GM19328 (cell line): ENCODE results near the gene SLC22A16.

Experiments
- ATAC-seq: cut with Tn5 transposase; IDR thresholded peaks from one replicate; pipeline ENCODE4 v1.9.1; 2021; ENCODE audit warnings: mild to moderate bottlenecking, moderate library complexity; ENCODE audit not compliant: unreplicated experiment

The SLC22A16 gene

DNA sequence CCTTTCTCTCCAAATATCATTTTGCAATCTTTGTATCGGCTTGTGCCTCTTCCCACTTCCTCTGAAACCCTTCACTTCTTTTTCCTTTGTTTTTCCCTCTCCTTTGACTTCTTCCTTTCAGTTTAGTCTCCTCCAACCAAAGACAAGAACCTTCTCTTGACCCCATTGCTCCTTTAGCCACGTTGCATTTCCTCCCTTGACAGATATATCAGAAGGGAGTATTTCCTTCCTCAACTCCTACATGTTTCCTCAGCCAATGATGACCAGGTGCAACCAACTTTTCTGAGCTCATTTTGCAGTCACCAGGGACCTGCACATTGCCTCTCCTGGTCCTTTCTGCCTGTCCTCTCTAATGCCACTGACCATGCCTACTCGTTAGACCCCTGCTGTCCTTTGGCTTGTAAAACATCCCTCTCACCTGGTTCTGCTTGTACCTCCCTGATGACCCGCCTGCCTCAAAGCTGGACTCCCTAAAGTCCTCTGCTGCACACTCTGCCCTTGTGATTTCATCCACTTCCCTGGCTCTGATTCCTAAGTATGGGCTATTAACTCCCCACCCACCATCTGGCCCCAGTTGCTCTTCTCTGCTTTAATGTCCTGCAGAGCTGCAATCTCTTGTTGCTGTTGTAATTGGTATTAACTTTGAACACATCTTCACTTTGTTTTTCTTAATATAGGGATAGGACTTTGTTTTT lies 27.4 kb downstream of the SLC22A16 start:
- ATAC-seq = no peak

DNA sequence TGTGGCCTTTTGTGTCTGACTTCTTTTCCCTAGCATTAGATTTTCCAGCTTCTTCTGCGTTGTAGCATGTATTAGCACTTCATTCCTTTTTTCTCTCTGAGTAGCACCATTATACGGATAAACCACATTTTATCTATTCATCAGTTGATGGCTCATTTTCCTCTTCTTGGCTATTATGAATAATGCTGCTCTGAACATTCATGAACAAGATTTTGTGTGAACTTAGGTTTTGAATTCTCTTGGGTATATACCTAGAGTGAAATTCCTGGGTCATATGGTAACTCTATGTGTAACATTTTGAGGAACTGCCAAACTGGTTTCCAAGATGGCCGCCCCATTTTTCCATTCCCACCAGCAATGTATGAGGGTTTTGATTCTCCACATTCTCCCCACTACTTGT lies 28.7 kb downstream of the SLC22A16 start:
- ATAC-seq = no peak

DNA sequence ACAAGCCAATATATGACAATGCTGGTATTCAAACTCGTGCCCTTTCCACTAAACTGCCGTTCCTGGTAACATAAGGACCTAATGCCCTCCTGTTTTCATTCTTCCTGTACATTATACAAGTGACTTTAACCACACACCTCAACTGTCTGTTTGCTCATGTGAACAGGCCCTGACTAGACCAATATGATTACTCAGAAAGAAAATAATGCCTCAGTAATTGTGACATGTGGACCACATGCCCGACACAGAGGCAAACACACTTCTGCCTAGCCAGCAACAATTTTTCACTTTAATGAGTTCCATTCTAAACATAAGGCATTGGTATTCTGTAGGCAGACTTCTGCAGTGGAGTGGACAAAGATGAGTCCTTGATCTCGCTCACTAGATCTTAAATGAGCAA lies 30.0 kb downstream of the SLC22A16 start:
- ATAC-seq = no peak

DNA sequence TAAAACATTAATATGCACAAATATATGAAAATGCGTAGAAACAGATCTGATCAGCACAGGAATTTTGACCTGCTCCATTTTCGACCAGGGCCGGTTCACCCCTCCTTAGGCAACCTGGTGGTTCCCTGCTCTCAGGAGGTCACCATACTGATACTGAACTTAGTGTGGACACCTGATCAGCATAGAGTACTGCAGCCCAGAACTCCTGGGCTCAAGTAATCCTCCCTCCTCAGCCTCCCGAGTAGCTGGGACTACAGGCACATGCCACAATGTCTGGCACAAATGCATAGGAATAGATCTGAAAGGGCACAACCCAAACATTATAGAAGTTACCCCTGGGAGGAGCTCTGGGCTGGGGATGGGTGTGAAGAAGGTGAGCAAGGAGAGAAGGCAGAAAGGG lies 36.4 kb downstream of the SLC22A16 start:
- no peak for ATAC-seq

DNA sequence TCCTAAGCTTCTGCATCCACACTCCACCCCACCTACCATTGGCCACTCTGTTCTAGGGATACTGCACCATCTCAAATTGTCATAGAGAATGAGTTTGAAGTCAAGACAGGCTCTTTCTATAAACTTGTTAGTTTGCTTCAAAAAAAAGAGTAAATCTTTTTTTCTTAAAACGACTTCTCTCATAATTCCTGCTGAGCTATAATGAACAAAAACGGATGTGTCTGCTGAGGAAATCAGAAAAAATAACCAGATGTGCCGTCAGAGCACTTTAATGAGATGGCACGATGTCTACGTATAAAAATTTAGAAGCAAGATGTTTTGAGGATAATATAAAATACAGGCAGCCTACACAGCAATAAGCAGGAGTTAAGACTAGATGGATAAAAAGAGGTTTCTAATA lies 37.1 kb downstream of the SLC22A16 start:
- no peak for ATAC-seq

DNA sequence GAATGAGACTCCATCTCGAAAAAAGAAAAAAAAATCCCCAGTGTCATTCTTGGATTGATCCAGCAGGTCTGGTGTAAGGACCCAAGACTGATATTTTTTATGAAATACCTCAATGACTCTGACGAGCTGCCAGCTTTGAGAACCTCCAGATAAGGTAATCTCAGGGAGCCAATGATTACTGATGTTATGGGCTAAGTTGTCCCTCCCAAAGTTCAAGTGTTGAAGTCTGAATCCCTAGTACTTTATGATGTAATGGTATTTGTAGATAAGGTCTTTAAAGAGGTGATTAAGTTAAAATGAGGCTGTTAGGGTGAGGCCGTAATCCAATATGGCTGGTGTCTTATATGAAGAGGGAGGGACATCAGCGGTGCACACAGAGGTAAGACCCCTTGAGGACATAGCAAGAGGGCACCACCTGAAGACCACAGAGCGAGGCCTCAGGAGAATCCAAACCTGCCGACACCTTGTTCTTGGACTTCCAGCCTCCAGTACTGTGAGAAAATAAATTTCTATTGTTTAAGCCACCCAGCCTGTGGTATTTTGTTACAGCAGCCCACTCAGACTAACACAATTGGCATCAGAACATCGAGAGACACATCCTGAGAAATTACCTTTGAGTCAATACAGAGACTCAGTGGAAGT lies 41.3 kb downstream of the SLC22A16 start:
- ATAC-seq = no peak

DNA sequence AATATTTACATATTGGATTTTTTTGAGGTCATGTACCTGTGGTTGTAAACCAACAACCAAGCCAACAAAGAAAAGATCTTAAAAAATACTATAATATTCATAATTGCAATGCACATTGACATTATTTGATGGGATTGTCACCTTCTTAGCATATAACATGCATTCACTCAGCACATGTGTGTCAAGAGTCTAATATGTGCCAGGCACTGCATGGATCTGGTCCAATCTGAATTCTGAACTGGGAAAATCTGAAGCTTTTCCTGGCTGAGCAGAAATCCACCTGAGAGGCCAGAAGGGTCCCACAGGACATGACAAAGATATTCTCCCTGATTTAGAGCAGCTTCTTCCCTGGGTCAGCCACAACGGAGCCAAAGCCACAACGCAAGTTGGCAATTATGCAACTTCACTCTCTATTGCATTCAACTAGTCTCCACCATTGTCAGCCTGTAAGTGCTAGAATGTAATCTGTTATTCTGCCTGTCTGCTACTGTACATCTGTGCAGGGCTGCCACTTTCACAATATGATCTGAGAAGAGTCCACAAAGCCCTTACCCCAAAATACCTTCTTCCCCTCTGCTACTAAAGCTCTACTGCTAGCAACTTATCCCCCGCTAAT lies 44.0 kb downstream of the SLC22A16 start:
- no peak for ATAC-seq

DNA sequence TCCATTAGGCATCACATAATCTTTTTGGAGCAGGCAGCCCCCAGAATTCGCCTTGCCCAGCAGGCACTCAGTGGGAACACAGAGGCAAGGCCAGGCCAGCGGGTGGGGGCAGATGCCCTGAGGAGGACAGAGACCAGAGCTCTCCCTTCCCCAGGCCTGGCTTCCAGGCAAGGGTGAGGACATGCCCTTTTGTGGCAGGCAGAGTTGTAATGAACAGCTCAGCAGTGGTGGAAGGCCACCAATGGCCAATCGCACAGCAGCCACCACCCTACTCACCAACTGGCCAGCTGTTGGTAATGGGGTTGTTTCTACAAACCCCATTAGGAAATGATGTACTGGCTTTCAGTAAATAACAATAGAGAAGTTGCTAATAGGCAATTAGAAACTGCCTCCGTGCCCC lies 45.7 kb downstream of the SLC22A16 start:
- ATAC-seq = no peak

DNA sequence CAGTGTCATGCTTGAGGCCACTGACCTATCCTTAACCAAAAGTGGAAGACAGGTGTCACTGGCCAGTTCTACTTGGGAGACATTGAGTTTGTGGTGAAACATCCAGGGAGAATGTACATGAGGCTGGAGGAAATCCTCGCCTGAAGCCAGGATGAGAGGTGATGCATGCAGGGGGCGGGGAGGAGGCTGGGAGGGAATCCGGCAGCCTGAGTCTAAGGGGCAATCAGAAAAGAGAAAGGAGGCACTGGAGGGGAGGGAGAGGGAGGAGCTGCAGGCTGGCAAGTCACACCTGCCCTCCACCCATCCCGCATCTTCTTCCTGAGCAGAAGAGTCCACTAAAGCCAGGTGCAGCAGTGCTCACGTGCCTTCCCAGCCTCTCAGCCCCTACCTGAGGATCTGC lies 46.2 kb downstream of the SLC22A16 start:
- ATAC-seq = no peak

DNA sequence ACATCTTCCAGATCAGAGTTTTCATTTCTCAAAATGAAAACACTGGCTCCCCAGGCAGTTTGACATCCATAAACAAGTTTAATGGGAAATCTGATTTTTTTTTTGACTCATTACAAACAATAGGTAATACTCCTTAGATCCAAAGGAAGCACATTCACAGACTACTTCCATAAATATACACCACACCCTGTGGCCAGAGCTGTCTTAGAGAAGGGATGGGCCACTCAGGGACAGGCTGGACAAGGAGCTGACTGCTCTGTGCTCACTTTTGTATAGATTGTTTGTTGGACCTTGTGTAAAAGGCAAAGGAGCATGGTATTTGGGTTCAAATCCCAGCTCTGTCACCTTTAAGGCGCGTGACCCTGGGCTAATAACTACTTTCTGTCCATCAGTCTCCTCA lies 48.3 kb downstream of the SLC22A16 start:
- no peak for ATAC-seq

DNA sequence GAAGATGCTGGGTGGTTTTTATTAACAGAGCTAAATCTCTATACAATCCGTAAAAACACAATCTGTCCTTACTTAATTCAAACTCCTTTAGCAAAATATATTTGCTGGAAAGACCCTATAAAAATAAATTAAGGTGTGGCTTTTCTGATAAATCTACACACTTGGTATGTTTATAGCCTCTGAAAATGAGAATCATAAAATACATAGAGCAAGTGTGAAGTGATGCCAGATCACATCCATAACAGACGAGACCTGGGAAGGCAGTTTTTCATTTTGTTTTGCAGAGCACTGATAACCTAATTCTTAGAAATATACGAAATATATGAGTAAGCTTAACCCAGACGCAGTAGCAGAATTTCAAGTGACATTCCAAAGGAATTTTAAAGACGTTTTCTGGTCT lies 50.6 kb downstream of the SLC22A16 start:
- no peak for ATAC-seq

DNA sequence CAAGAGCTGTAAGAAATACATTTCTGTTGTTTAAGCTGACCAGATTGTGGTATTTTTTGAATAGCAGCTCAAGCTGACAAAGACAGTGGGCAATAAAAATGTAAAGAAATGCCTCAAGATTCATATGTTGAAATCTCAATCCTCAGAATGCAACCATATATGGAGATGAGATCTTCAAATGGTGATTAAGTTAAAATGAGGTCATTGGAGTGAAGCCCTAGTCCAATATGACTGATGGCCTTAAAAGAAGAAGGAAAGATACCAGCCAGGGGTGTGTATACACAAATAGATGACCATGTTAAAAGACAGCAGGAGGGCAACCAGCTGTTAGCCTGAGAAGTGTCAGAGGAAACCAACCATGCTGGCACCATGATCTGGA lies 54.0 kb downstream of the SLC22A16 start:
- no peak for ATAC-seq

DNA sequence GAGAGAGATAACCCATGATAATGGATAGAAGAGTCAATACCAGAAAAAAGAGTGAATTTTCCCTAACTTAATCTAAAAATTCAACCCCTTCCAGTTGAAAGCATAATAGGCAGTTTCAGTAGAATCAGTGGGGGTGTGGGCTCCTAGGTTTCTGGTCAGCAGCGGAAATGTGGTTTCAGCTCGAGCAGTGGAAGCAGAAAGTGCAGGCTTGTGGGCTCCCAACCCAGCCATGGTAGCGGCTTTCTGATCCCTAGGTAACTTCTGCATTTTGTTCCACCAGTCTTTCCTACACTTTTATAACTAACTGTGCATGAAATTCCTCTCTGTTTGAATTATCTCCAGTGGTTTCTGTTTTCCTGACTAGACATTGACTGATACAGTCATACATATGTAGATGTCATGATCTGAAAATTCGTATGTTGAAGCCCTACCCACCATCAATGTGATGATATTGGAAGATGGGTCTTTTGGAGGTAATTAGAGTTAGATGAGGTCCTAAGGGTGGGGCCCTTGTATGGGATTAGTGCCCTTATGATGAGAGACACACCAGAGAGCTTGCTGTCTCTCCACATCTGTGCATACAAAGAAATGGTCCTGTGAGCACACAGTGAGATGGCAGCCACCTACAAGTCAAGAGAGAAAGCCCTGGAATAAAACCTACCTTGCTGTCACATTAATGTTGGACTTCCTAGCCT lies 54.5 kb downstream of the SLC22A16 start:
- ATAC-seq = no peak

DNA sequence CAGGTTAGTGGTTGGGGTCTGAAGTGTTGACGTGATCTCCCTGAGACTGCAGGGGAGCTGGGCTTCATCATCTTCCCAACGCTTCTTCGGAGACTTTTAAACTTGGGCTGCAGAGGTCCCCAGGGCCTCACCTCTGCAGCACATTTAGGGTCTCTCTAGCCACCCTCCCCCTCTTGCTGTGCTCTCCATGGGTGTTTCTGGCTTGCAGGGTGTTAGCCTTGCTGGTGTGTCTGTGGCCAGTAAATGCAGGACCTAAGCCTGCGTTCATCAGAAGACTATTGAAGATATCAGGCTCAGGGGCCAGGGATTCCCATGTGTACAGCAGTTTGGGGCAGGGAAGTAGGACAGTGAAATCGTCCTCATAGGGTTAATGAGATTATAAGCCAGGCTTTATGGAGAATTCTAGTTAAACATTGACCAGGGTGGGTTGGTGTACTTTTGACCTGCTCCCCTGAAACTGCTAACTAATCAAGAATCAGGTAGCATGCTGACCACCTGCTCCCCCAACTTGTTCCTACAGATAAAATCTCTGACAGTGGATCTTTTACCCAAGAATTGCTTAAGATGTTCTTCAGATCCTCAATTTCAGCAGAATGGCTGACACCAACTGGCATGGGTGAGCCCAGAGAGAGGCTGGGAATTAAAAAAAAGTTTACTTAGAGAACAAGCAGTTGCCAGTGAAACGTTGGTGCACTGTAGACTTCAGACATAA lies 57.2 kb downstream of the SLC22A16 start:
- no peak for ATAC-seq

DNA sequence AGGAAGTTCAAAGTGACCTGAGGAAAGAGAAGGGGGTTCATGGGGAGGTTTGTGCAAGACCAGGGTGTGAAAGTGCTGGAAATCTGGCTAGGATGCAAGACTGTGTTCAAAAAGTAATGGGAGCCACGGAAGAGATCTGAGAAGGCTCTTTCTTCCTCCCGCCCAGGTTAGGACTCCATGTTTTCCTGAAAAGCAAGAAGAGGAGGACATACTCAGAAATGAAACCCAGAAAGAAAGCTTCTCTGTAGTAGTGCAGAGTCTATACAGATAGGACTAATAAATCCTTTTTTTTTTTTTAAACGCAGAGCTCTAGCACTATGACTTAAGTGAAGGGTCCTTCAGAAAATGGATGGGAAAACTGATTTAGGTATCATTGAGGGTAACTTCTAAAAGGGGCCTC lies 57.8 kb downstream of the SLC22A16 start:
- no peak for ATAC-seq

DNA sequence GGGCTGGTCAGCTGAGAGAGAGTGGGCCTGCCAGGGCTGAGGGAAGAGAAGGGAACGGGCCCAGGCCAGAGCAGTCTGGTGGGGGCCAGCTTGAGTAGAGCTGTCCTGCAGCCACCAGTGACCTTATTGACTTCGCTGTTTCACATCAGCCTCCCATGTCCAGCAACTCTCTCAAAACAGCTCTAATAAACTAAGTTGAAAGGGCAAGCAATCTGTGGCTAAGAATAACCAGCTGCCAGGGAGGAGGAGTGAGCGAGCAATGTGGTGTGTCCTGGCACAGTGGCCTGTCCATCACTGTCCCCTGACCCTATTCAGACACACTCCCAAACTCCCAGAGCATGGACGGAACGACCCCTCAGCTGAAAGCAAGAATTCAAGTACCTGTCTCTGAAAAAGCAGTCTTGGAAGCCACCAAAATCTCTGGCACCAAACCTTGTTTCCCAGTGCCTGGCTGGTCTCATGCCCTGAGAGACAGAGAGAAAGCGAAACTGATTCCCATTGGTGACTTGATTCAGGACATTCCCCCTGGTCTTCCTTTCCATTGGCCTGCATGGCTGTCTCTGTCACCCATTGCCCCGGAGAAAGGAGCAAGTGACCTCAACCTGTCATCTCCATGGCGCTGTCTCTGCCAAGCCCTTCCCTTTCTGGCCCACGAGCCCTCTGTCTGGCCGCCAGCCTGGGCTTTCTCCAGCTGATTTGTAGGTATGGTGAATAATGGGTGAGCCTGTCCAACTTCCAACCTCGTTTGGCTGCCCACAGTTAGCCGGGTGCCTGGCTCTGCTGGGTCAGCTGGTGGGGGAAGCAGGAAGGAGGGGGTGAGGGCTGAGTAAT lies 61.1 kb downstream of the SLC22A16 start, which contains the start of gene DDO:
Gene DDO (minus strand): TSS at position 490 of the 831 bp plus-strand sequence. CDS start 2,113 bp downstream, outside the sequence.
- no peak for ATAC-seq

DNA sequence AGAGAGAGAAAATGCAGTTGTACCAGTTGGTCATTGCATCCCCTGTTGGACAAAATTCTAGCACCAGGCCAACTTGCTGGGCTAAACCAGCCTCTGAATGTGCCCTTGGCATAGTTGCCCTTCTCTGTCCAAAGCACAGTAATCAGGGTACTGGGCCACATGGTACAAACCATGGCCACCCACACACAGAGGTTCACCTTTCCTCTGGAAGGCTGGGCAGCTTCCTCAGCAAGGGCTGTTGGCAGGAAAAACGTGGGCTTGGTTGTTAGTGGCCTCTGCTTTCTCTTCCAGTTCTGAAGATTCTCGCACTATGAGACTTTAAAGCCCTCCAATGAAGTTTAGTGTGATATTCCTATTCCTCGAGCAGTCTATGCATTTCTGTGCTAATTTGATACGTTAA lies 61.7 kb downstream of the SLC22A16 start:
- no peak for ATAC-seq

DNA sequence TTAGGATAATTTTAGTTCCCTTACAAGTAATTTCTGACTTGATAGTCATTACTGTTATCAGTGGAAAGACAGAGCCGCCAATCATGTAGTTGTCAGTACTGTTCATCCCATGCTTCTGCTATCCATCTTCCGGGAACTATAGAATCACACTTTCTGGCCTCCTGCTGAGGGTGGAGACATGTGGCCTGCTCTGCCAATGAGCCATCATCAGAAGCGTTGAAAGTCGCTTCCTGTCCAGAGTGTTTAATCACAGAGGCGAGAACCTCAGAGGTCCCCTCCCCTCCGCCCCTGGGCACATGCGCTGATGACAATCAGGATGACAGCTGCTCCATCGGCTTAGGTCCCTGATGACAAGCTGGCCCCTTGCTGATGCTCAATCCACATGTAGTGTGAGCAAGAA lies 64.1 kb downstream of the SLC22A16 start:
- ATAC-seq = no peak

DNA sequence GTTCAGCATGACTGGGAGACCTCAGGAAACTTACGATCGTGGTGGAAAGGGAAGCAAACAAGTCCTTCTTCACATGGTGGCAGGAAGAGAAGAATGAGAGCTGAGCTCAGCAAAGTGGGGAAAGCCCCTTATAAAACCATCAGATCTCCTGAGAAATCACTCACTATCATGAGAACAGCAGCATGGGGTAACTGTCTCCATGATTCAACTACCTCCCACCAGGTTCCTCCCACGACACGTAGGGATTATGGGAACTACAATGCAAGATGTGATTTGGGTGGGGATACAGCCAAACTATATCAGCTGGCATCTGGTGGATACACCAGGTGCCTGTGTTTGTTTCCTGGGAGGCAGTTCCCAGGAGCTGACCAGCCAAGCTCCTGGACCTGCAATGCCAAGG lies 65.9 kb downstream of the SLC22A16 start:
- no peak for ATAC-seq

DNA sequence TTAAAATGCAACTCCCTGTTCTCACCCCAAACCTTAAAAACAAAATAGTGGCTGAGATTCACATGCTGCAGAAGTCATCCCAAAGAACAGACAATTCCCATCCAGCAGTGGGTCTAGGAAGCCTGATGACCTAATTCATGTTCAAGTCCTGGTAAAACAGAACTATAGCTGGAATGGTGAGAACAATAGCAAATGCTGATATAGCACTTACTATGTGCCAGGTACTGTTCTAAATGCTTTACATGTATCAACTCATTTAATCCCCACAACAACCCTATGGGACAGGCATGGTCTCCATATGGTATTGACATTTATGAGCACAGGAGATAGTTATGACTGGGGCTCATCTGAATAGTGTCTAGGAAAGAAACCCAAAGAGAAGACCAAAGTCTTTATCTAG lies 66.6 kb downstream of the SLC22A16 start:
- no peak for ATAC-seq
